OCI-LY7 (cell line): Measurements from ENCODE around the gene DGKB. TPM values are rescaled to one million over a fixed set of nuclear protein-coding genes. Genes with fewer than 3 reads are reported as not detected.

ENCODE experiments used
- BruUV-seq: library from RNA; stranded (reverse); fragments of 400-500 nt; replicated peaks from 2 replicates; lab custom pipeline; 2021; lab: Mats Ljungman, UMichigan
- CTCF ChIA-PET: fragments of 300-600 bp; sonication (Branson Sonifier 250); formaldehyde crosslinking; loops from one replicate; lab custom pipeline; 2022; ENCODE audit warnings: antibody characterized with exemption; ENCODE audit not compliant: unreplicated experiment; lab: Charles Lee
- POLR2A ChIA-PET: fragments of 300-600 bp; sonication (Branson Sonifier 250); formaldehyde crosslinking; loops from one replicate; lab custom pipeline; 2022; ENCODE audit warnings: antibody characterized with exemption; lab: Charles Lee
- DNase-seq: peaks from one replicate; pipeline ENCODE4 v3.0.0-alpha.2; 2015; ENCODE audit warnings: low spot score
- H2AFZ ChIP-seq: fragments of 200-600 bp; sonication (generic), shearing (Covaris generic); 2 replicates; pipeline ENCODE4 v1.6.1; 2014; ENCODE audit warnings: mild to moderate bottlenecking, antibody characterized with exemption, low read length, moderate library complexity
- H3K27ac ChIP-seq: fragments of 200-600 bp; sonication (generic); 2 replicates; pipeline ENCODE4 v1.5.1; 2014; ENCODE audit warnings: mixed run types, low read depth, mild to moderate bottlenecking, moderate library complexity, low read length, inconsistent platforms; ENCODE audit not compliant: poor library complexity, severe bottlenecking
- H3K36me3 ChIP-seq: fragments of 200-600 bp; sonication (generic); 2 replicates; pipeline ENCODE4 v1.6.1; 2014; ENCODE audit warnings: mild to moderate bottlenecking, antibody characterized with exemption, low read length, moderate library complexity, mixed read lengths; ENCODE audit not compliant: insufficient read depth
- H3K4me1 ChIP-seq: fragments of 200-600 bp; sonication (generic); 2 replicates; pipeline ENCODE4 v1.5.1; 2014; ENCODE audit warnings: mild to moderate bottlenecking, low read length; ENCODE audit not compliant: insufficient read depth, poor library complexity, severe bottlenecking
- H3K4me2 ChIP-seq: fragments of 200-600 bp; sonication (generic); 2 replicates; pipeline ENCODE4 v1.6.1; 2014; ENCODE audit warnings: mild to moderate bottlenecking, low read length
- H3K4me3 ChIP-seq: fragments of 200-600 bp; sonication (generic); 2 replicates; pipeline ENCODE4 v1.5.1; 2014; ENCODE audit warnings: mild to moderate bottlenecking, low read depth, low read length; ENCODE audit not compliant: poor library complexity, severe bottlenecking
- H3K79me2 ChIP-seq: fragments of 200-600 bp; sonication (generic); 2 replicates; pipeline ENCODE4 v1.6.1; 2016; ENCODE audit warnings: low read depth, mild to moderate bottlenecking, low read length, moderate library complexity, mixed read lengths; ENCODE audit not compliant: insufficient read depth
- H3K9me2 ChIP-seq: fragments of 200-600 bp; sonication (generic); 2 replicates; pipeline ENCODE4 v1.6.1; 2016; ENCODE audit warnings: mild to moderate bottlenecking, low read length, mixed read lengths; ENCODE audit not compliant: insufficient read depth
- H3K9me3 ChIP-seq: fragments of 200-600 bp; sonication (generic); 2 replicates; pipeline ENCODE4 v1.6.1; 2014; ENCODE audit warnings: mild to moderate bottlenecking, mixed run types, low read length, mixed read lengths
- H4K20me1 ChIP-seq: fragments of 200-600 bp; sonication (generic); 2 replicates; pipeline ENCODE4 v1.6.1; 2014; ENCODE audit warnings: mild to moderate bottlenecking, antibody characterized with exemption, low read length, moderate library complexity, mixed read lengths; ENCODE audit not compliant: insufficient read depth
- EZH2phosphoT487 ChIP-seq: fragments of 200-600 bp; sonication (generic); IDR thresholded peaks from 2 replicates; pipeline ENCODE4 v1.6.1; 2018; ENCODE audit warnings: low read depth, borderline replicate concordance, mild to moderate bottlenecking, mixed run types, antibody characterized with exemption, low read length, moderate library complexity, mixed read lengths
- intact Hi-C: fragments of 100-400 bp; cut with micrococcal nuclease; formaldehyde crosslinking; loops from one replicate; pipeline ENCODE4 v1.10.0; 2022; ENCODE audit not compliant: unreplicated experiment
- total RNA-seq, 2 experiments: library from RNA; depleted of rRNA in 1 of 2; stranded (reverse); fragments of >200 nt in 1 of 2; shearing (Covaris generic) in 1 of 2; gene quantifications; 2 replicates each; pipeline ENCODE4 v1.2.3, GENCODE V29; 2014 to 2022
- TF ChIP-seq, protein P1 (sequence below): fragments of 200-600 bp; sonication (generic); conservative IDR thresholded peaks from 2 replicates; pipeline ENCODE4 v1.5.1; 2014; ENCODE audit warnings: mild to moderate bottlenecking, antibody characterized with exemption, low read length, moderate library complexity, mixed read lengths

The DGKB gene
- total RNA-seq, 2 experiments from 2014 or later, result not detected

DNA sequence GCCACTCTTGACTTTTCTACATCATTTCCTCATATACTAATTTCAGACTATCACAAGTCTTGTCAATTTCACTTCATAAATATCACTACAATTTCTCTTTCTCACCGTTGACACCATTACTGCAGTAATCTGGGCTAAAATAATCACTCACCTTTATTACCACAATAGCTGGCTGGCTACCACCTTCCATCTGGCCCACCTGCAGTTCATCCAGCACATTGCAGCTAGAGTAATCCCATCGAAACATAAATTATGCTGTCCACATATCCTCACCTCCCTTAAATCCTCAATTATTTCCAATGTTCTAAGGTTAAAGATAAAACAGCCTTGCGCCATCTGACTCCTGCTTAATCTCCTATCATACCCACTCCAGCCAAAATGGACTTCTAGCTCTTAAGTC is 16.0 kb downstream of the DGKB start:
- no peaks in the 10 kb centered on the region for H3K36me3 ChIP-seq
- no peaks in the 10 kb centered on the region for H3K9me3 ChIP-seq
- CTCF ChIA-PET, result no interaction called here

DNA sequence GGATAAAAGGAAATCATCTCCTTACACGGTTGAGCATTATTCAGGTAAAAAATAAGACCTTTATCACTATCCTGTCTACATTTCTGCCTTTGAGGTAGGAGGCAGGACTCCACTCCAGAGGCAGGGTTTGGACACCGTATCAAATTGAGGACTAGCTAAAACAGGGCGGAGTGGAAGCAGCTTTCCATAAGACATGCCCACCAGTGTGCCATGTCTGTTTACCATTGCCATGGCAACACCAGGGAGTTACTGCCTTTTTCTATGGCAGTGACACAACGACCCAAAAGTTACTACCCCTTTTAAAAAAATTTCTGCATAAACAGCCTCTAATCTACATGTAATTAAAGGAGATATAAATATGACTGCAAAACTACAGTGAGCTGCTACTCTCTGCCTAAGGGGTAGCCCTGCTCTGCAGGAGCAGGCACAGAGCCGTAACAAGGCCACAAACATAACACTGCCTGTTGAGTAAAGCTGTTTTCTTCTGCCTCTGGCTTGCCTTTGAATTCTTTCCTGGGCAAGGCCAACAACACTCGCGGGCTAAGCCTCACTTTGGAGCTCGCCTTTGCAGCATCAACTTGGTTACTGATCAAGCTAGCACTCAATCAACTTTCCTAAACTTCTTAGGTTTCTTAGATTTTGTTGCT is 26.5 kb downstream of the DGKB start:
- POLR2A ChIA-PET, result no interaction called here
- BruUV-seq, result no TSS peak
- H3K4me2 ChIP-seq, result no peak overlapping the region
- H3K27ac ChIP-seq, result no peak overlapping the region
- no peaks in the 10 kb centered on the region for H3K4me1 ChIP-seq
- intact Hi-C loops, result no loop called here
- no peaks in the 10 kb centered on the region for H4K20me1 ChIP-seq
- CTCF ChIA-PET, result no interaction called here
- H2AFZ ChIP-seq, result no peak overlapping the region
- H3K79me2 ChIP-seq, result no peaks in the 10 kb centered on the region
- DNase-seq, result no peak
- no peak overlapping the region for H3K4me3 ChIP-seq
- no peaks in the 10 kb centered on the region for H3K9me2 ChIP-seq
- TF ChIP-seq EZH2phosphoT487, result no peak
- TF ChIP-seq, protein P1, sequence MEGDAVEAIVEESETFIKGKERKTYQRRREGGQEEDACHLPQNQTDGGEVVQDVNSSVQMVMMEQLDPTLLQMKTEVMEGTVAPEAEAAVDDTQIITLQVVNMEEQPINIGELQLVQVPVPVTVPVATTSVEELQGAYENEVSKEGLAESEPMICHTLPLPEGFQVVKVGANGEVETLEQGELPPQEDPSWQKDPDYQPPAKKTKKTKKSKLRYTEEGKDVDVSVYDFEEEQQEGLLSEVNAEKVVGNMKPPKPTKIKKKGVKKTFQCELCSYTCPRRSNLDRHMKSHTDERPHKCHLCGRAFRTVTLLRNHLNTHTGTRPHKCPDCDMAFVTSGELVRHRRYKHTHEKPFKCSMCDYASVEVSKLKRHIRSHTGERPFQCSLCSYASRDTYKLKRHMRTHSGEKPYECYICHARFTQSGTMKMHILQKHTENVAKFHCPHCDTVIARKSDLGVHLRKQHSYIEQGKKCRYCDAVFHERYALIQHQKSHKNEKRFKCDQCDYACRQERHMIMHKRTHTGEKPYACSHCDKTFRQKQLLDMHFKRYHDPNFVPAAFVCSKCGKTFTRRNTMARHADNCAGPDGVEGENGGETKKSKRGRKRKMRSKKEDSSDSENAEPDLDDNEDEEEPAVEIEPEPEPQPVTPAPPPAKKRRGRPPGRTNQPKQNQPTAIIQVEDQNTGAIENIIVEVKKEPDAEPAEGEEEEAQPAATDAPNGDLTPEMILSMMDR, result no peak
- H3K36me3 ChIP-seq, result no peaks in the 10 kb centered on the region
- no peaks in the 10 kb centered on the region for H3K9me3 ChIP-seq

More for the DNA sequence above, 16.0 kb downstream of the DGKB start:
- no peak overlapping the region for H2AFZ ChIP-seq
- intact Hi-C loops, result no loop called here
- H3K9me2 ChIP-seq, result no peaks in the 10 kb centered on the region
- no peak overlapping the region for H3K27ac ChIP-seq
- H3K4me3 ChIP-seq, result no peak overlapping the region
- no TSS peak for BruUV-seq
- no peaks in the 10 kb centered on the region for H3K4me1 ChIP-seq
- H3K79me2 ChIP-seq, result no peaks in the 10 kb centered on the region
- POLR2A ChIA-PET, result interaction anchor here (0.8 kb wide), 1 partner anchor 51 kb away, joined by 3 read pairs; no protein-coding TSS in a partner anchor
- DNase-seq, result no peak
- H4K20me1 ChIP-seq, result no peaks in the 10 kb centered on the region
- TF ChIP-seq, protein P1, result no peak
- no peak for TF ChIP-seq EZH2phosphoT487
- no peak overlapping the region for H3K4me2 ChIP-seq

DNA sequence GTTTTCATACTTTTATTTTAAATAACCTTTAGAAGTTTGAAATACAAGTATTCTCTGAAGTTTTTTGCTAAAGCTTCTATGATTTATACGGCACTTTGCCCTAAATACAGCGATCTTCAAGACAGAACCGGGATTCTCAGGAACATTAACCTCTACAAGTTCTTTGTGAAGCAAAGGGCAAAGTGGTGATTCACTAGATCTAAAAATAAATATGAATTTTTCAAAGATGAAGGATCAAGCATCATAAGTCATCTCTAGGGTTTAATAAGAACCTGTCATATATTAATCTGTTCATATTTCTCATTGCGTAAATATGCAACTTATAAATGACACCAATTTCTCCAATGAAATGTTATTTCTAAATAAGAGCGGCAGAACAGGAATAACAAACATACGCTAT is 30.7 kb downstream of the DGKB start:
- ChIA-PET POLR2A (interaction anchor here (0.5 kb wide), 1 partner anchor 29 kb away, joined by 3 read pairs; no protein-coding TSS in a partner anchor), CTCF (no interaction called here)
- no peak for TF ChIP-seq EZH2phosphoT487
- TF ChIP-seq, protein P1, result no peak
- Histone ChIP-seq H3K27ac (no peak overlapping the region), H2AFZ (no peak overlapping the region), H3K4me3 (no peak overlapping the region), H3K4me1 (no peaks in the 10 kb centered on the region), H4K20me1 (no peaks in the 10 kb centered on the region), H3K79me2 (no peaks in the 10 kb centered on the region), H3K4me2 (no peak overlapping the region), H3K36me3 (no peaks in the 10 kb centered on the region), H3K9me2 (no peaks in the 10 kb centered on the region), H3K9me3 (no peaks in the 10 kb centered on the region)
- no TSS peak for BruUV-seq
- intact Hi-C loops, result no loop called here
- DNase-seq, result no peak
